K562 (cell line): ENCODE data around the gene NELFE. TPM values are rescaled to one million over a fixed set of nuclear protein-coding genes. Genes with fewer than 3 reads are reported as not detected.
A peak's percentile ranks its signal among the peaks of the same experiment; 100 is the strongest.

Source experiments
- HSF4 ChIP-seq: fragments of 250-450 bp; sonication (Bioruptor Pico); IDR thresholded peaks from 2 replicates; pipeline ENCODE4 v2.1.2; 2022; ENCODE audit warnings: mild to moderate bottlenecking, moderate library complexity, borderline replicate concordance
- MGA ChIP-seq: fragments of 450-650 bp; IDR thresholded peaks from 2 replicates; pipeline ENCODE4 v1.6.1; 2016; ENCODE audit warnings: mild to moderate bottlenecking, moderate library complexity
- NBN ChIP-seq: fragments of 450-650 bp; IDR thresholded peaks from 2 replicates; pipeline ENCODE4 v1.6.1; 2016; ENCODE audit warnings: low read depth, mild to moderate bottlenecking
- NFIX ChIP-seq: fragments of 250-450 bp; sonication (Bioruptor Pico); IDR thresholded peaks from 2 replicates; pipeline ENCODE4 v1.4.0; 2020; ENCODE audit warnings: low read depth, mild to moderate bottlenecking, moderate library complexity
- PRDM10 ChIP-seq: fragments of 450-650 bp; IDR thresholded peaks from 2 replicates; pipeline ENCODE4 v1.6.1; 2018; ENCODE audit not compliant: partially characterized antibody
- TAL1 ChIP-seq: fragments of 450-650 bp; IDR thresholded peaks from 2 replicates; pipeline ENCODE4 v1.6.1; 2016; ENCODE audit warnings: mild to moderate bottlenecking
- THAP7 ChIP-seq: fragments of 250-450 bp; sonication (Bioruptor Pico); IDR thresholded peaks from 2 replicates; pipeline ENCODE4 v1.5.0; 2021
- XRCC5 ChIP-seq: fragments of 200-400 bp; formaldehyde crosslinking; IDR thresholded peaks from 2 replicates; pipeline ENCODE4 v1.6.1; 2017; ENCODE audit warnings: low read depth, mild to moderate bottlenecking, low read length
- ZBTB17 ChIP-seq: fragments of 450-650 bp; formaldehyde crosslinking; IDR thresholded peaks from 2 replicates; pipeline ENCODE4 v1.4.0; 2020; ENCODE audit warnings: mild to moderate bottlenecking
- ZC3H4 ChIP-seq: sonication (generic); formaldehyde crosslinking; IDR thresholded peaks from 2 replicates; pipeline ENCODE4 v1.9.0; 2021; ENCODE audit warnings: missing genetic modification reagents, borderline replicate concordance
- ZKSCAN1 ChIP-seq: fragments of 150-350 bp; IDR thresholded peaks from 2 replicates; pipeline ENCODE4 v1.6.1; 2016; ENCODE audit warnings: low read depth, low read length
- ZNF41 ChIP-seq: fragments of 250-450 bp; sonication (Bioruptor Pico); conservative IDR thresholded peaks from 2 replicates; pipeline ENCODE4 v1.4.0; 2020; ENCODE audit warnings: mild to moderate bottlenecking
- polyA plus RNA-seq, 8 experiments: library from polyadenylated mRNA; depleted of rRNA in 4 of 8; stranded (reverse) in 5 of 8; unstranded in 3 of 8; fragments of >200 nt; fragmentation: Nextera tagmentation in 2 of 8; fragmentation: Illumina TruSeq in 1 of 8; extraction: Ambion mirVana in 2 of 8; extraction: Trizol in 1 of 8; gene quantifications; 2 replicates each; pipeline versions ENCODE4 v1.2.1 to v1.2.3, GENCODE V29; 2011 to 2014; ENCODE audit warnings: inconsistent platforms in 1 of 8, missing spikeins in 1 of 8
- total RNA-seq, 7 experiments: library from RNA; depleted of rRNA in 6 of 7; stranded (reverse); fragments of >200 nt in 6 of 7; fragmentation: Illumina TruSeq in 2 of 7; extraction: Trizol in 2 of 7; gene quantifications; 2 replicates each; pipeline versions ENCODE4 v1.2.1 to v1.2.3, GENCODE V29; 2011 to 2021; ENCODE audit warnings: low replicate concordance in 1 of 7

The NELFE gene
- total and polyA plus RNA-seq, 9 of the 15 experiments (the other 6 are each of a cell fraction or from before 2014, with no cell fraction given), result 15.2 to 157 (median 91.5) TPM

- TF ChIP-seq PRDM10 (peak; percentile 84), ZNF41 (no peak; the same call in 1 of the 2 replicates), HSF4 (CRISPR knock-in tag) (no peak), NBN (peak; percentile 100), ZC3H4 (CRISPR knock-in tag) (no peak), XRCC5 (no peak; the same call in 1 of the 2 replicates), ZKSCAN1 (peak; percentile 5; the same call in 1 of the 2 replicates), ZBTB17 (peak; percentile 88), TAL1 (no peak; the same call in 1 of the 2 replicates), MGA (peak; percentile 84), NFIX (CRISPR knock-in tag) (no peak; the same call in 1 of the 2 replicates), THAP7 (CRISPR knock-in tag) (0 out of 2 replicates have a peak, but pooled peaks have one; percentile 41)
These were observed 13.4 kb upstream of the NELFE start, which contains the start of gene DXO (continued) for GRCh38 chr6:31971993-31972708.
